Ectodermal cell (in vitro differentiated cells): ENCODE results near the gene TUB.

Experiments
- H3K27ac ChIP-seq: 2 replicates; pipeline ENCODE4 v1.7.0; 2013; ENCODE audit warnings: mild to moderate bottlenecking, low read depth, low read length; ENCODE audit not compliant: insufficient read depth, poor library complexity, severe bottlenecking
- H3K27me3 ChIP-seq: 2 replicates; pipeline ENCODE4 v1.7.0; 2013; ENCODE audit warnings: mild to moderate bottlenecking, low read length; ENCODE audit not compliant: insufficient read depth, control insufficient read depth, poor library complexity, severe bottlenecking
- H3K36me3 ChIP-seq: one replicate; pipeline ENCODE4 v1.7.0; 2013; ENCODE audit warnings: low read length; ENCODE audit not compliant: control insufficient read depth, insufficient read depth
- H3K4me1 ChIP-seq: one replicate; pipeline ENCODE4 v1.7.0; 2013; ENCODE audit warnings: low read length; ENCODE audit not compliant: control insufficient read depth, insufficient read depth
- H3K4me3 ChIP-seq: 2 replicates; pipeline ENCODE4 v1.7.0; 2013; ENCODE audit warnings: low read depth, low read length, control low read depth; ENCODE audit not compliant: insufficient read depth
- H3K9me3 ChIP-seq: 2 replicates; pipeline ENCODE4 v1.7.0; 2013; ENCODE audit warnings: mild to moderate bottlenecking, low read length, moderate library complexity; ENCODE audit not compliant: control insufficient read depth
- WGBS, 2 experiments: methylation state at CpG; one replicate each; pipeline ENCODE4 v1.1.7; 2013; ENCODE audit warnings: missing lambda C conversion rate in 2 of 2; 5-methylcytosine and 5-hydroxymethylcytosine counted together

The TUB gene

GRCh38 chr11:8068605-8069221 is 12.3 kb upstream of the TUB start:
- Histone ChIP-seq H3K4me1 (peaks cover 17% of the 10 kb centered on the region), H3K27me3 (peaks cover 13% of the 10 kb centered on the region), H3K36me3 (no peaks in the 10 kb centered on the region), H3K4me3 (no peak overlapping the region), H3K27ac (no peak overlapping the region), H3K9me3 (no peaks in the 10 kb centered on the region)
- WGBS, 2 experiments: 82 to 83% methylated on average over 15 of the region's 15 CpGs

GRCh38 chr11:8069771-8070170 is 11.2 kb upstream of the TUB start:
- Histone ChIP-seq H3K4me3 (no peak overlapping the region), H3K27ac (no peak overlapping the region), H3K4me1 (peaks cover 17% of the 10 kb centered on the region), H3K36me3 (no peaks in the 10 kb centered on the region), H3K9me3 (no peaks in the 10 kb centered on the region), H3K27me3 (peaks cover 19% of the 10 kb centered on the region)
- 93 to 94% methylated on average over 8 of the region's 8 CpGs for WGBS, 2 experiments

DNA sequence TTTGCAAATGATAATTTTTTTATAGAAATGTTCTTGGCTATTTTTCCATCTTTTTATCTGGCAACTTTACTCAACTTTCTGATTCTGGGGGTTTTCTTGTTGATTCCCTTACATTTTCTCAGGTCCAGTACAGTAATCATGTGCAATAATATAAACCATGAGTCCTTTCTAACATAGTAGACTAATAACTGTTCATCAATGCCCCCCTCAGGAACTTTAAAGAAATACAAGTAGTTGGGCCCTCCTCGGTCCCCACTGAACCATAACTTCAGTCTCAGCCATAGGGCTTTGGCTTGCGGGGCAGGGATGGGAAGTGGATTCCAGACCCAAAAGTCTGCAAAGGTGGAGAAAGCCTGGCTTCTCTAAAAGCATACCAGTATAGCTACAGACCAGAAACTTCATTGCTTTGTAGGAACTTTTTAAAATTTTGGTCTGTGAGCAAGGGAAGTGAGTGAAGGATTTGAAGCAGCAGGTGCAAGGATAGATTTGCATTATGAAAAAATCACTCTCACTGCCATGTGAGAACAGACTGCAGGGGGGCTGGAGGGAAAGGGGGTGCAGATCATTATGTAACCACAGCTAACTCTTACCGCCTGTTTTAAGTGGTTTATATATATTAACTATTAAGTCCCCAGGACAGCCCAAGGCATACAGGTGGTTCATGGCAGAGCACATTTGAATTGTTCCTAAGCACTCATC is 10.4 kb upstream of the TUB start:
- H3K27ac ChIP-seq: no peak overlapping the region
- H3K27me3 ChIP-seq: peaks cover 19% of the 10 kb centered on the region
- no peaks in the 10 kb centered on the region for H3K9me3 ChIP-seq
- H3K4me1 ChIP-seq: peaks cover 17% of the 10 kb centered on the region
- no peak overlapping the region for H3K4me3 ChIP-seq
- 56 to 65% methylated on average over 3 of the region's 3 CpGs for WGBS, 2 experiments
- H3K36me3 ChIP-seq: no peaks in the 10 kb centered on the region

- Histone ChIP-seq H3K36me3 (no peaks in the 10 kb centered on the region), H3K9me3 (no peaks in the 10 kb centered on the region), H3K27me3 (peaks cover 27% of the 10 kb centered on the region), H3K4me3 (no peak overlapping the region), H3K4me1 (peaks cover 17% of the 10 kb centered on the region), H3K27ac (no peak overlapping the region)
- 49 to 55% methylated on average over 18 of the region's 18 CpGs for whole genome bisulfite sequencing, 2 experiments
These were observed 9.1 kb upstream of the TUB start for GRCh38 chr11:8071616-8072581.

GRCh38 chr11:8075119-8075726 is 5.8 kb upstream of the TUB start:
- Histone ChIP-seq H3K27ac (no peak overlapping the region), H3K36me3 (no peaks in the 10 kb centered on the region), H3K27me3 (peaks cover 36% of the 10 kb centered on the region), H3K9me3 (no peaks in the 10 kb centered on the region), H3K4me1 (peaks cover 17% of the 10 kb centered on the region), H3K4me3 (no peak overlapping the region)
- 88% methylated on average over 1 to 2 of the region's 2 CpGs for WGBS, 2 experiments

DNA sequence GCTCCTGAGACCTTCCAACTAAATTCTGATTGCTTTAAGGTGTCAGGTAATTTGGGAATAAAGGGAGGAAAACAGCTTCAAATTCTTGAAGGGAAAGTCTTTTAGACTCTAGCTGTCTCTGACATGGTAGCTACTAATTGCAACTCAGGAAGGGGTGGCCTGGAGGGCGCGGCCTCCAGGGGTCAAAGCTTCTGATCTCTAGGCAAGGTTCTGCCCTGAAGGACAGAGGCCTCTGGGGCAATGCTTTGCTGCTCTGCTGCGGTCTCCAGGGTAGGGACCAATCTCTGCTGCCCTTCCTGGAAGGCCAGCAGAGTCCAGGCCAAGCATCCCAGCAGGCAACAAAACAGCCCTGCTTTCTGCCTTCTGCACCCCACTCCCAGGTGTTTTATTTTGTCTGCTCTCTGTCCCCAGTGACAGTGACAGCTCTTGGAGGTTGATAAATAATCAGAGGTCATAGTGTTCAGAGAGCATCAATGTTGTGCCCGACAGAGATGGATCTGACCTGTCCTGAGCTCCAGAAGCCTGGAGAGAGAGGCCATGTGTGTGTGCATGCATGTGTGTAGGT is 1.8 kb upstream of the TUB start:
- 94% methylated on average over 4 of the region's 4 CpGs for WGBS, 2 experiments
- Histone ChIP-seq H3K27ac (no peak overlapping the region), H3K9me3 (no peaks in the 10 kb centered on the region), H3K4me3 (no peak overlapping the region), H3K4me1 (peaks cover 27% of the 10 kb centered on the region), H3K27me3 (peaks cover 32% of the 10 kb centered on the region), H3K36me3 (no peaks in the 10 kb centered on the region)

GRCh38 chr11:8080069-8080670 is 841 bp upstream of the TUB start:
- Histone ChIP-seq H3K27me3 (peaks cover 31% of the 10 kb centered on the region), H3K4me1 (peaks cover 36% of the 10 kb centered on the region), H3K36me3 (no peaks in the 10 kb centered on the region), H3K27ac (no peak overlapping the region), H3K9me3 (no peaks in the 10 kb centered on the region), H3K4me3 (peak overlapping the region; percentile 52)
- 89 to 91% methylated on average over 24 of the region's 24 CpGs for WGBS, 2 experiments

DNA sequence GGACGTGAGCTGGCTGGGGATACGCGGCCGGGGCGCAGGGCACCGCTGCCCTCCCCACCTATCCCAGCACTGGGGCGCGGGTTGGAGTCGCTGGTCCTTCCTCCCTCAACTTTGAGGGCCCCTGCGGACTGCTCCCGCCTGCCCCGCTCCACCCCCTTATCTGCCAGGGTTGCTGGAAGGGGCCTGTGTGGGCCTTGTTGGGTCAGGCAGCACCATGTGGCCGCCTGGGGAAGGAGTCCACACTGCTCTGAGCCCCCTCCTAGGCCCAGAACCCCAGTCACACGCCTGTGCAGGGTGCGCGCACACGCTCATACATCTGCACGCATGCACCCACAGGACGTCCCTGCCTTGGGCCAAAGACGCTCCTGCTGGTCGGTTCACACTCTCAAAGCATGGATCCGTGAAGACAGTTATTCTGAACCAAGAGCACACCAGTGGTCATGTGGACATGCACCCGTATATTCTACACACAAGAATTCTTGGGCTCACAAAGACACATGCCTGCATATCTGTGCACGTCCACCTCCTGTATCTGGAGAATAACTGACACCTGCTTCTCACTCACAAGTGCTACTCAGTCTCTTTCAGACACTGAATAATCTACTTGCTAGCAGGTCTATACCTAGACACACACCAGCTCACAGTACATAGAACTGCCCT is 710 bp downstream of the TUB start:
- Histone ChIP-seq H3K27ac (no peak overlapping the region), H3K4me3 (peak overlapping the region; percentile 52), H3K9me3 (no peaks in the 10 kb centered on the region), H3K36me3 (no peaks in the 10 kb centered on the region), H3K27me3 (peaks cover 23% of the 10 kb centered on the region), H3K4me1 (peaks cover 42% of the 10 kb centered on the region)
- 32 to 33% methylated on average over 24 of the region's 24 CpGs for WGBS, 2 experiments

DNA sequence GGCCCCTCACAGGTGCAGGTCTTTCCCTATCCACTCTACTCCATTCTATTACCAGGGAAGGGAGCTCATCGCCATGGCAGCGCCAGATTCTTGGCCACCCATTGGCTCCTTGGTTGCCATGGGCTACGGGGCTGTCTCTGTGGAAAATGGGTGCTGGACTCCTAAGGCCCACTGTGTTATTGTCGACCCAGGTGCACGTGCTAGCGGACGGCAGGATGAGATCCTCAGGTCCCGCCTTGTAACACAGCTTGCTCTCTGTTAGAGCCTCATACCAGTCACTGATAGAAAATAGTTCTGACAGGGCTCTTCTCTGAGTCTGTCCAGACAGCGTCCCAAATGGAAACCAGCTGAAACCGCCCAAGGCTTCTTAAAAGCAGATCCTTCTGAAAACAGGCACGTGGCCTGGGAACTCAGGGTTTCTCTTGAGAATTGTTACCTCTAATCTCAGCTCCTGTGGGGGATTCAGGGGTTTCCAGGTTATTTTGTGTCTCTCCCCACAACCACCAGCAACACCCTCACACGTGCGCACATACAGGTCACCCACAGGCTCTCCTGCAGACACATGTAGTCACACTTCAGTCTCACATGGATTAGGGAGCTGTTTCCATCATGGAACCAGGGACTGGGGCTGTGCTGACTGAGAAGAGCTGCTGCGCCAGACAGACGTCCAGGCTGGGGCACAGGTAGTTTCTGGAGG is 1.5 kb downstream of the TUB start:
- H3K27me3 ChIP-seq: peaks cover 20% of the 10 kb centered on the region
- H3K27ac ChIP-seq: peak overlapping the region; percentile 54
- H3K9me3 ChIP-seq: no peaks in the 10 kb centered on the region
- peak overlapping the region; percentile 52 for H3K4me3 ChIP-seq
- H3K4me1 ChIP-seq: peaks cover 42% of the 10 kb centered on the region
- no peaks in the 10 kb centered on the region for H3K36me3 ChIP-seq
- WGBS, 2 experiments: 75 to 77% methylated on average over 15 of the region's 15 CpGs
